ENCODE data around the gene METTL21C. TPM values are rescaled to one million over a fixed set of nuclear protein-coding genes. Genes with fewer than 3 reads are reported as not detected.
A peak's percentile ranks its signal among the peaks of the same experiment; 100 is the strongest.

The METTL21C gene
- total and polyA plus RNA-seq, 7 donors = 0.19 to 12.5 (median 0.34) TPM

DNA sequence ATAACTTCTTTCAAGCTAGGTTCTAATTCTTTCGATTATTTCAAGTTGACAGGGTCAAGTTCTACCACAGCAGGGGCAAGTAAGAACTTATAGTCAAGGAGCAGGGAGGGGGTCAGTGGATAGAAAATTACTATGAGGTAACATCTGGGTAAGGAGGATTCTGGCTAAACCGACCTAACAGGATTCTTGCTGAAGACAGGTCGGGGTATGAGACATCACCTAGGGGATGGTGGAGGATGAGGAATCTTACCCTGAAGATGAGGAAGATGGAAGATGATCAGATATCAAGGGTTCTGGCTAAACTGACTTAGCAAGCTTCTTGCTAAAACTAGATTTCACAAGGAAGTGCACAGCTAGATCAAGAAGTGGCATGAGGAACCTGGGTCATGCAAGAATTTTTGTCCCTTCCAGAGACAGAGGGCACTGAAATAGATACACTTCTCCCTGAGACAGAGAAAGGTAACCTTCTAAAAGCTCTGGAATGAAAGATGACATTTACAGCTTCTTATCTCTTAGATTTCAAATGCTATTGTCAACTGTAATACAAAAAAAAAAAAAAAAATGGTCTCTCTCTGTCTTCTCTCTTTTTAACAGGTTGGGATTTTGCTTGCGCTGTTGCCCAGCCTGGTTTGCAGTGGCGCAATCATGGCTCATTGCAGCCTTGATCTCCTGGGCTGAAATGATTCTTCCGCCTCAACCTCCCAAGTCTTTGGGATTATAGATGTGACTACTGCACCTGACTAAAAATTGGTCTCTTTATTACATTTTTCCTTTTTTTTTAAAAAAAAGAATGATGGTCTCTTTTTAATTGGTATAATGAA lies 9.6 kb upstream of the METTL21C start:
- intact Hi-C loops (cut with DNase I) = no loop called here
- WGBS, 3 donors = 89 to 94% (median 92%) methylated on average over 6 of the region's 6 CpGs
- Histone ChIP-seq H3K36me3 (ENCODE audit: insufficient read depth in 1 of 2, low read depth in 1 of 2) (no peaks in the 10 kb centered on the region), H3K4me3 (no peak overlapping the region), H3K27ac (no peak overlapping the region), H3K27me3 (ENCODE audit: insufficient read depth in 3 of 3, low read length in 2 of 3) (no peaks in the 10 kb centered on the region), H3K9me3 (no peaks in the 10 kb centered on the region), H3K4me1 (peaks cover 44% of the 10 kb centered on the region)
- DNase-seq (no peak), ATAC-seq (no peak)
- TF ChIP-seq, protein P1, sequence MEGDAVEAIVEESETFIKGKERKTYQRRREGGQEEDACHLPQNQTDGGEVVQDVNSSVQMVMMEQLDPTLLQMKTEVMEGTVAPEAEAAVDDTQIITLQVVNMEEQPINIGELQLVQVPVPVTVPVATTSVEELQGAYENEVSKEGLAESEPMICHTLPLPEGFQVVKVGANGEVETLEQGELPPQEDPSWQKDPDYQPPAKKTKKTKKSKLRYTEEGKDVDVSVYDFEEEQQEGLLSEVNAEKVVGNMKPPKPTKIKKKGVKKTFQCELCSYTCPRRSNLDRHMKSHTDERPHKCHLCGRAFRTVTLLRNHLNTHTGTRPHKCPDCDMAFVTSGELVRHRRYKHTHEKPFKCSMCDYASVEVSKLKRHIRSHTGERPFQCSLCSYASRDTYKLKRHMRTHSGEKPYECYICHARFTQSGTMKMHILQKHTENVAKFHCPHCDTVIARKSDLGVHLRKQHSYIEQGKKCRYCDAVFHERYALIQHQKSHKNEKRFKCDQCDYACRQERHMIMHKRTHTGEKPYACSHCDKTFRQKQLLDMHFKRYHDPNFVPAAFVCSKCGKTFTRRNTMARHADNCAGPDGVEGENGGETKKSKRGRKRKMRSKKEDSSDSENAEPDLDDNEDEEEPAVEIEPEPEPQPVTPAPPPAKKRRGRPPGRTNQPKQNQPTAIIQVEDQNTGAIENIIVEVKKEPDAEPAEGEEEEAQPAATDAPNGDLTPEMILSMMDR (IDR thresholded peaks at IDR 0.05) = no peak

DNA sequence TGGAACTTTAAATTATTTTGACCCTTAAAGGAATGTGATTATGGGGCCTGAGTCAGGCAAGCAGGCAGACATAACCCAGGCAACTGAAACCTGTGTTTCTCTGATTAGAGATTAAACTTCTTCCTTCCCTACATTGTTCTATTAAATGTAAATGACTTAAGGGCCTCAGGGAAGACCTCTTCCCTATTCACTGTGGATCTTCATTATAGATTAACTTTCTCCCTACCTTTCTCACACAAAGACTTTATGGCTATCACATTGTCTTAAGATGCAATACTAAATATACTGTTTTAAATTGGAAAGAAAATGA lies 8.8 kb upstream of the METTL21C start:
- peaks cover 43% of the 10 kb centered on the region for H3K4me1 ChIP-seq
- no peaks in the 10 kb centered on the region for H3K9me3 ChIP-seq
- DNase-seq = no peak
- no peaks in the 10 kb centered on the region for H3K36me3 ChIP-seq (ENCODE audit: insufficient read depth in 1 of 2, low read depth in 1 of 2)
- intact Hi-C loops (cut with DNase I) = no loop called here
- no peak for ATAC-seq
- H3K27ac ChIP-seq = no peak overlapping the region
- H3K4me3 ChIP-seq = no peak overlapping the region
- TF ChIP-seq, protein P1 (IDR thresholded peaks at IDR 0.05) = no peak
- no peaks in the 10 kb centered on the region for H3K27me3 ChIP-seq (ENCODE audit: insufficient read depth in 3 of 3, low read length in 2 of 3)

DNA sequence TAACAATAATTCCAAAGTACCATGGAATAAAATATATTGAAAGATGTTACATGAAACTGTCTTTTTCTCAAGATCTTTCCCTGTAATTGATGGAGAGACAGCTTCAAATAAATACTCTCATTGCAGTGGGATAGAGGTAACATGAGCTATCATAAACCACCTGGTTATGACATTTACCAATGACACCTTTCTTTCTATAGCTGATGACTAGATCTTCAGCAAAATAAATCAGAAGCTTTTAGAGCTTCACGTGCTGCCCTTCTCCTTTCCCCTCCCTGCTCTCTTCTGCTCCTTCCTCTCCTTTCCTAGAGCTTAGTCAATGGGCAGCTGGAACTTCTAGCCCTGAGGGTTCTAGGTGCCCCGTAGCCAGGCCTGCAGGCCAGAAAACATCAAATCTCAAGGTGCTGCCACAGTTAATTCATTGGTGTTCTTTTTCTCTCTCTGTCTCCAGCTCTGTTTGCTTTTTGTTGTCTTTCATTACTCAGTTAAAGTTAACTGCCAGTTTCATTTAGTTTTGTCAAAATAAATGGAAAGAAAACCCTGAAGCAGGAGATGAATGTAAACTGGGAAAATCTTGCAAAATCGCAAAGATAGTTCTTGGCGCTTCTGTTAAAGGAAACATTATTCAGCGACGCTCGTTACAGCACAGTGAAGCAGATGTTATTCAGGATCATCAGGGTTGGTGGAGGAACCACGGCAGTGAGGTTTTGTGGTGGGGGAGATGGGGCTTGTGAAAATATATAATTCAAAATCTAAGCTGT lies 8.3 kb upstream of the METTL21C start:
- Histone ChIP-seq H3K4me1 (peaks cover 42% of the 10 kb centered on the region), H3K27me3 (ENCODE audit: insufficient read depth in 3 of 3, low read length in 2 of 3) (no peaks in the 10 kb centered on the region), H3K36me3 (ENCODE audit: insufficient read depth in 1 of 2, low read depth in 1 of 2) (no peaks in the 10 kb centered on the region), H3K4me3 (no peak overlapping the region), H3K9me3 (no peaks in the 10 kb centered on the region), H3K27ac (peak overlapping the region; percentile 77)
- intact Hi-C loops (cut with DNase I) = no loop called here
- no peak for DNase-seq
- WGBS, 3 donors = 52 to 57% (median 55%) methylated on average over 8 of the region's 8 CpGs
- peak in 3 of 4 donors; percentile 61 to 76 (median 63) for ATAC-seq
- TF ChIP-seq, protein P1 (IDR thresholded peaks at IDR 0.05) = no peak

DNA sequence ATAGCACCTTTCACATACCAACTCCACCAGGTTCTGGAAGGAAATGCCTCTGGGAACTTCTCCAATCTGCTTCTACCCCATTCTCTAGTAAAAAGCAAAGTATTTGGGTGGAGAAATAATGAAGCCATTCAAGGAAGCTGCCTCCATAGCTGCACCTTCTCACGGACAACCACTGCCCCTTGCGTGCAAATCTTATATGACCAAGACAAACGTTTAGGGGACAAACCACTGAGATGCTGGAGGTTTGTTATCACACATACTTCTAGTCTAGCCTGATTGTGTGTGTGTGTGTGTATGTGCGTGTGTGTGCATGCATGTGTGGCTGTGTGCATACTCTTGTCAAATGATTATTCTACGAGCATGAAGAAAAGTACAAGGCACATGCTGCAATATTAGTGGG lies 6.5 kb upstream of the METTL21C start:
- DNase-seq (no peak), ATAC-seq (no peak)
- no peaks in the 10 kb centered on the region for H3K27me3 ChIP-seq (ENCODE audit: insufficient read depth in 3 of 3, low read length in 2 of 3)
- no peak overlapping the region for H3K4me3 ChIP-seq
- no peaks in the 10 kb centered on the region for H3K9me3 ChIP-seq
- TF ChIP-seq, protein P1 (IDR thresholded peaks at IDR 0.05) = no peak
- H3K36me3 ChIP-seq (ENCODE audit: insufficient read depth in 1 of 2, low read depth in 1 of 2) = no peaks in the 10 kb centered on the region
- H3K4me1 ChIP-seq = peaks cover 25% of the 10 kb centered on the region
- intact Hi-C loops (cut with DNase I) = no loop called here
- WGBS, 3 donors = 87 to 89% (median 88%) methylated on average over 5 of the region's 5 CpGs
- peak overlapping the region; percentile 78 for H3K27ac ChIP-seq

Data from psoas muscle (tissue), 8 donors.